ENCODE results near the gene TPH1. TPM values are rescaled to one million over a fixed set of nuclear protein-coding genes. Genes with fewer than 3 reads are reported as not detected.
"Not testable (repeated sequence)": the region's sequence is repeated elsewhere in the genome, so short reads cannot be mapped to it uniquely, and the experiment has no call there.

Gene TPH1
- total and polyA plus RNA-seq, 5 experiments from 2014 or later, result 0.05 to 0.74 (median 0.52) TPM; not detected in 2

GRCh38 chr11:18013790-18014507, 32.1 kb downstream of the TPH1 start:
- no peaks in the 10 kb centered on the region for H3K27me3 Mint-ChIP-seq
- H3K27ac Mint-ChIP-seq, result peak overlapping the region; percentile 94 to 100 (median 98)
- peaks cover 0 to 2% (median 0%) of the 10 kb centered on the region in 3 donors for H3K36me3 Mint-ChIP-seq
- POLR2A ChIA-PET, result interaction anchor here (0.7 to 2.9 kb wide), 9 partner anchors 9 to 513 kb away, joined by 3 to 17 read pairs (median 5); partner anchors contain the start of genes GTF2H1, HPS5, SAAL1 and TSG101
- H3K4me1 Mint-ChIP-seq, result peaks cover 25 to 45% (median 34%) of the 10 kb centered on the region in 4 donors
- H3K9me3 Mint-ChIP-seq, result peaks cover 0 to 9% (median 0%) of the 10 kb centered on the region in 9 donors
- DNase-seq (no peak), ATAC-seq (no peak)
- peak overlapping the region; percentile 89 to 99 (median 99) for H3K4me3 Mint-ChIP-seq

GRCh38 chr11:18012906-18013781, 32.9 kb downstream of the TPH1 start, which contains the start of gene SERGEF:
Gene SERGEF, minus strand, starts transcription at chr11:18013047. Its CDS starts 37 bp downstream, at chr11:18013010.
- POLR2A ChIA-PET, result interaction anchor here (0.7 to 2.9 kb wide), 12 partner anchors 10 to 514 kb away, joined by 3 to 17 read pairs (median 4); partner anchors contain the start of genes GTF2H1, HPS5, SAAL1 and TSG101
- peaks cover 25 to 45% (median 34%) of the 10 kb centered on the region in 4 donors for H3K4me1 Mint-ChIP-seq
- DNase-seq (peak; percentile 82 to 95 (median 88)), ATAC-seq (peak; percentile 81 to 87)
- H3K36me3 Mint-ChIP-seq, result peaks cover 0 to 2% (median 0%) of the 10 kb centered on the region in 3 donors
- H3K4me3 Mint-ChIP-seq, result peak within 1 kb of the TSS; percentile 89 to 99 (median 99)
- peak within 1 kb of the TSS; percentile 94 to 100 (median 98) for H3K27ac Mint-ChIP-seq
- peaks cover 0 to 9% (median 0%) of the 10 kb centered on the region in 9 donors for H3K9me3 Mint-ChIP-seq
- H3K27me3 Mint-ChIP-seq, result no peaks in the 10 kb centered on the region

- peak; percentile 2 to 6 for ATAC-seq
- POLR2A ChIA-PET, result interaction anchor here (0.7 to 2.9 kb wide), 9 partner anchors 9 to 515 kb away, joined by 3 to 17 read pairs (median 5); partner anchors contain the start of genes GTF2H1, HPS5, SAAL1 and TSG101
- no peaks in the 10 kb centered on the region for H3K27me3 Mint-ChIP-seq
- peaks cover 25 to 45% (median 34%) of the 10 kb centered on the region in 4 donors for H3K4me1 Mint-ChIP-seq
- DNase-seq, result peak in 6 of 10 donors; percentile 10 to 66 (median 41)
- peaks cover 0 to 9% (median 0%) of the 10 kb centered on the region in 9 donors for H3K9me3 Mint-ChIP-seq
- peak overlapping the region; percentile 89 to 99 (median 98) for H3K4me3 Mint-ChIP-seq
- H3K27ac Mint-ChIP-seq, result peak overlapping the region; percentile 83 to 99 (median 94)
- peaks cover 0 to 4% (median 2%) of the 10 kb centered on the region in 3 donors for H3K36me3 Mint-ChIP-seq
Measured at GRCh38 chr11:18012122-18012905, 33.8 kb downstream of the TPH1 start.

- ATAC-seq (no peak), DNase-seq (peak in 2 of 10 donors; percentile 4 to 6)
- Mint-ChIP-seq H3K4me1 (peaks cover 25 to 45% (median 34%) of the 10 kb centered on the region in 4 donors), H3K27ac (peak overlapping the region; percentile 83 to 99 (median 94)), H3K27me3 (no peaks in the 10 kb centered on the region), H3K4me3 (peak overlapping the region; percentile 89 to 99 (median 98)), H3K36me3 (peaks cover 0 to 9% (median 2%) of the 10 kb centered on the region in 3 donors), H3K9me3 (peaks cover 0 to 9% (median 0%) of the 10 kb centered on the region in 9 donors)
- POLR2A ChIA-PET, result interaction anchor here (1.6 to 2.9 kb wide), 2 partner anchors 21 to 515 kb away, joined by 3 to 13 read pairs; partner anchors contain the start of gene TSG101
Measured at GRCh38 chr11:18011633-18012032, 34.4 kb downstream of the TPH1 start.

- ATAC-seq, result no peak
- POLR2A ChIA-PET, result no interaction called here
- peak in 5 of 10 donors; percentile 10 to 61 (median 22) for DNase-seq
- peaks cover 0 to 9% (median 0%) of the 10 kb centered on the region in 9 donors for H3K9me3 Mint-ChIP-seq
- H3K36me3 Mint-ChIP-seq, result peaks cover 0 to 14% (median 5%) of the 10 kb centered on the region in 3 donors
- no peaks in the 10 kb centered on the region for H3K27me3 Mint-ChIP-seq
- peak overlapping the region; percentile 69 to 99 (median 93) for H3K27ac Mint-ChIP-seq
- H3K4me1 Mint-ChIP-seq, result peaks cover 27 to 45% (median 34%) of the 10 kb centered on the region in 4 donors
- H3K4me3 Mint-ChIP-seq, result peak overlapping the region in 9 of 10 donors; percentile 38 to 99 (median 96)
Measured at GRCh38 chr11:18010977-18011586, 35.0 kb downstream of the TPH1 start.

- DNase-seq (peak in 3 of 10 donors; percentile 6 to 28 (median 27)), ATAC-seq (no peak)
- Mint-ChIP-seq H3K36me3 (peaks cover 0 to 23% (median 7%) of the 10 kb centered on the region in 3 donors), H3K27me3 (no peaks in the 10 kb centered on the region), H3K27ac (peak overlapping the region; percentile 69 to 97 (median 86)), H3K4me1 (peaks cover 29 to 45% (median 34%) of the 10 kb centered on the region in 4 donors), H3K4me3 (peak overlapping the region in 2 of 10 donors; percentile 60 to 82), H3K9me3 (peaks cover 0 to 9% (median 0%) of the 10 kb centered on the region in 9 donors)
- POLR2A ChIA-PET, result no interaction called here
Measured at GRCh38 chr11:18010121-18010670, 35.9 kb downstream of the TPH1 start.

- ATAC-seq, result no peak
- Mint-ChIP-seq H3K9me3 (no peaks in the 10 kb centered on the region), H3K4me1 (peaks cover 1 to 14% (median 5%) of the 10 kb centered on the region in 4 donors), H3K27ac (peak overlapping the region in 3 of 10 donors; percentile 1 to 42 (median 16)), H3K36me3 (peaks cover 0 to 63% (median 13%) of the 10 kb centered on the region in 3 donors), H3K4me3 (no peak overlapping the region), H3K27me3 (no peaks in the 10 kb centered on the region)
- no peak for DNase-seq
- POLR2A ChIA-PET, result no interaction called here
Measured at GRCh38 chr11:18005376-18006129, 40.5 kb downstream of the TPH1 start.

GRCh38 chr11:18001191-18001590, 44.9 kb downstream of the TPH1 start:
- POLR2A ChIA-PET, result interaction anchor here (0.7 kb wide), 1 partner anchor 14 kb away, joined by 3 read pairs; no protein-coding TSS in a partner anchor
- Mint-ChIP-seq H3K4me1 (peaks cover 5 to 13% (median 10%) of the 10 kb centered on the region in 4 donors), H3K27ac (peak overlapping the region in 2 of 10 donors; percentile 16 to 22), H3K27me3 (no peaks in the 10 kb centered on the region), H3K9me3 (no peaks in the 10 kb centered on the region), H3K36me3 (peaks cover 8 to 87% (median 21%) of the 10 kb centered on the region in 3 donors), H3K4me3 (no peak overlapping the region)
- ATAC-seq, result no peak
- no peak for DNase-seq

GRCh38 chr11:18000760-18001159, 45.3 kb downstream of the TPH1 start:
- Mint-ChIP-seq H3K36me3 (peaks cover 8 to 87% (median 24%) of the 10 kb centered on the region in 3 donors), H3K4me1 (peaks cover 5 to 13% (median 10%) of the 10 kb centered on the region in 4 donors), H3K4me3 (no peak overlapping the region), H3K9me3 (no peaks in the 10 kb centered on the region), H3K27ac (peak overlapping the region in 2 of 10 donors; percentile 16 to 22), H3K27me3 (no peaks in the 10 kb centered on the region)
- POLR2A ChIA-PET, result interaction anchor here (0.7 kb wide), 1 partner anchor 15 kb away, joined by 3 read pairs; no protein-coding TSS in a partner anchor
- ATAC-seq, result no peak
- no peak for DNase-seq

GRCh38 chr11:18000128-18000527, 45.9 kb downstream of the TPH1 start:
- H3K4me3 Mint-ChIP-seq, ATAC-seq, POLR2A ChIA-PET, DNase-seq, H3K9me3 Mint-ChIP-seq, H3K27me3 Mint-ChIP-seq: not testable (repeated sequence)
- Mint-ChIP-seq H3K4me1 (peaks cover 5 to 13% (median 9%) of the 10 kb centered on the region in 4 donors), H3K36me3 (peaks cover 8 to 87% (median 24%) of the 10 kb centered on the region in 3 donors), H3K27ac (peak overlapping the region in 2 of 10 donors; percentile 9 to 82)
